GM21717 (cell line): ENCODE results near the gene AARS2.

Experiments
- ATAC-seq: cut with Tn5 transposase; IDR thresholded peaks from one replicate; pipeline ENCODE4 v1.9.1; 2021; ENCODE audit warnings: mild to moderate bottlenecking, moderate library complexity; ENCODE audit not compliant: unreplicated experiment

Gene AARS2

GRCh38 chr6:44264154-44265006 lies 48.8 kb downstream of the AARS2 start:
- ATAC-seq = peak; percentile 23

GRCh38 chr6:44263354-44264100 lies 49.6 kb downstream of the AARS2 start:
- ATAC-seq = no peak

GRCh38 chr6:44262467-44263353 lies 50.4 kb downstream of the AARS2 start:
- no peak for ATAC-seq

GRCh38 chr6:44261581-44261980 lies 51.6 kb downstream of the AARS2 start:
- no peak for ATAC-seq

- no peak for ATAC-seq
Observed at GRCh38 chr6:44260451-44261297, 52.5 kb downstream of the AARS2 start.

GRCh38 chr6:44260011-44260410 lies 53.1 kb downstream of the AARS2 start:
- no peak for ATAC-seq

- no peak for ATAC-seq
Observed at GRCh38 chr6:44258921-44259320, 54.2 kb downstream of the AARS2 start.

- no peak for ATAC-seq
Observed at GRCh38 chr6:44258325-44258863, 54.8 kb downstream of the AARS2 start.

GRCh38 chr6:44257753-44258324 lies 55.3 kb downstream of the AARS2 start:
- peak; percentile 23 for ATAC-seq

- peak; percentile 37 for ATAC-seq
Observed at GRCh38 chr6:44257025-44257752, 56.0 kb downstream of the AARS2 start, which contains the start of gene SLC35B2. Gene SLC35B2, minus strand, starts transcription at chr6:44257528. Its CDS starts 118 bp downstream, at chr6:44257410.

- ATAC-seq = peak; percentile 16
Observed at GRCh38 chr6:44256775-44257024, 56.4 kb downstream of the AARS2 start.

- ATAC-seq = no peak
Observed at GRCh38 chr6:44255871-44256774, 57.0 kb downstream of the AARS2 start.

GRCh38 chr6:44255105-44255808 lies 57.9 kb downstream of the AARS2 start:
- no peak for ATAC-seq

GRCh38 chr6:44254191-44255104 lies 58.7 kb downstream of the AARS2 start:
- no peak for ATAC-seq

- no peak for ATAC-seq
Observed at GRCh38 chr6:44253307-44254101, 59.6 kb downstream of the AARS2 start.
